Measurements from ENCODE around the gene GRID1.

Gene GRID1

GRCh38 chr10:85600026-85600743 lies 766.4 kb downstream of the GRID1 start:
- Histone ChIP-seq H3K27ac (ENCODE audit: extremely low read depth, low read depth, low read length) (no peak overlapping the region), H3K36me3 (ENCODE audit: control insufficient read depth in 2 of 2, insufficient read depth in 1 of 2, low read length in 2 of 2) (no peaks in the 10 kb centered on the region), H3K4me3 (ENCODE audit: low read depth, low read length) (no peak overlapping the region), H3K4me1 (ENCODE audit: control insufficient read depth, insufficient read depth, low read length) (no peaks in the 10 kb centered on the region), H3K9me3 (ENCODE audit: control insufficient read depth, insufficient read depth, low read depth, low read length) (no peaks in the 10 kb centered on the region)
- CTCF ChIA-PET, result no interaction called here
- no peak for TF ChIP-seq ZNF324 (tag by site-specific recombination; IDR thresholded peaks at IDR 0.05)
- no peak for TF ChIP-seq PRDM4 (tag by site-specific recombination; IDR thresholded peaks at IDR 0.05)
- no peak for TF ChIP-seq ZNF626 (tag by site-specific recombination; IDR thresholded peaks at IDR 0.05)
- no peak for TF ChIP-seq GLIS1 (tag by site-specific recombination; IDR thresholded peaks at IDR 0.05)
- TF ChIP-seq MEIS1 (CRISPR knock-in tag; IDR thresholded peaks at IDR 0.05; ENCODE audit: borderline replicate concordance), result no peak
- TF ChIP-seq ZNF76 (tag by site-specific recombination; IDR thresholded peaks at IDR 0.05; ENCODE audit: borderline replicate concordance, low read depth), result no peak
- no peak for TF ChIP-seq TRIM28 (IDR thresholded peaks at IDR 0.05; ENCODE audit: borderline replicate concordance, low read length)
- TF ChIP-seq WT1 (tag by site-specific recombination; IDR thresholded peaks at IDR 0.05), result no peak
- no peak for TF ChIP-seq ZNF747 (tag by site-specific recombination; IDR thresholded peaks at IDR 0.05)
- TF ChIP-seq ZSCAN30 (tag by site-specific recombination; IDR thresholded peaks at IDR 0.05), result no peak
- TF ChIP-seq ZNF133 (tag by site-specific recombination; IDR thresholded peaks at IDR 0.05), result no peak
- POLR2A ChIA-PET, result no interaction called here

GRCh38 chr10:85599081-85599480 lies 767.5 kb downstream of the GRID1 start:
- CTCF ChIA-PET, result no interaction called here
- no peak overlapping the region for H3K27ac ChIP-seq (ENCODE audit: extremely low read depth, low read depth, low read length)
- POLR2A ChIA-PET, result no interaction called here
- H3K9me3 ChIP-seq (ENCODE audit: control insufficient read depth, insufficient read depth, low read depth, low read length), result no peaks in the 10 kb centered on the region
- H3K36me3 ChIP-seq (ENCODE audit: control insufficient read depth in 2 of 2, insufficient read depth in 1 of 2, low read length in 2 of 2), result no peaks in the 10 kb centered on the region
- no peaks in the 10 kb centered on the region for H3K4me1 ChIP-seq (ENCODE audit: control insufficient read depth, insufficient read depth, low read length)
- H3K4me3 ChIP-seq (ENCODE audit: low read depth, low read length), result no peak overlapping the region
- TF ChIP-seq ZNF677 (tag by site-specific recombination; IDR thresholded peaks at IDR 0.05) (no peak), ZBTB10 (tag by site-specific recombination; IDR thresholded peaks at IDR 0.05) (no peak), ZBTB17 (tag by site-specific recombination; IDR thresholded peaks at IDR 0.05) (no peak), ZNF529 (tag by site-specific recombination; IDR thresholded peaks at IDR 0.05; ENCODE audit: insufficient replicate concordance) (no peak), ZBTB1 (tag by site-specific recombination; IDR thresholded peaks at IDR 0.05) (no peak), RBAK (tag by site-specific recombination; IDR thresholded peaks at IDR 0.05) (no peak), KLF10 (tag by site-specific recombination; IDR thresholded peaks at IDR 0.05) (no peak), PATZ1 (tag by site-specific recombination; IDR thresholded peaks at IDR 0.05) (no peak), ZNF292 (tag by site-specific recombination; IDR thresholded peaks at IDR 0.05; ENCODE audit: borderline replicate concordance, low read depth) (no peak), GLIS1 (tag by site-specific recombination; IDR thresholded peaks at IDR 0.05) (no peak), WT1 (tag by site-specific recombination; IDR thresholded peaks at IDR 0.05) (no peak), ZNF785 (tag by site-specific recombination; IDR thresholded peaks at IDR 0.05) (no peak), ZNF501 (tag by site-specific recombination; IDR thresholded peaks at IDR 0.05) (no peak), ZNF266 (tag by site-specific recombination; IDR thresholded peaks at IDR 0.05; ENCODE audit: low read depth) (no peak), PRDM10 (tag by site-specific recombination; IDR thresholded peaks at IDR 0.05) (no peak), KLF8 (tag by site-specific recombination; IDR thresholded peaks at IDR 0.05) (no peak)
